Fibroblast of lung (primary cell): ENCODE data around the gene OR1K1.

Source experiments
- CTCF ChIP-seq, 2 donors: IDR thresholded peaks in 1 of 2; conservative IDR thresholded peaks in 1 of 2; 1 replicate in 1 of 2; 2 replicates in 1 of 2; pipeline ENCODE4 v1.5.1; 2011 to 2012; ENCODE audit warnings: low read length in 2 of 2, control low read depth in 1 of 2, inconsistent platforms in 1 of 2, low read depth in 1 of 2, mild to moderate bottlenecking in 1 of 2
- EZH2 ChIP-seq: IDR thresholded peaks from 2 replicates; pipeline ENCODE4 v1.5.1; 2012; ENCODE audit warnings: low read length, control low read depth, mild to moderate bottlenecking; ENCODE audit errors: missing control alignments

GRCh38 chr9:122810306-122810946 lies 10.5 kb downstream of the OR1K1 start:
- TF ChIP-seq CTCF (conservative IDR thresholded peaks at IDR 0.05 in 1 of 2, IDR thresholded peaks at IDR 0.05 in 1 of 2; ENCODE audit: low read depth in 1 of 2, low read length in 2 of 2) (peak; percentile 67 to 78), EZH2 (no peak)
